Vagina (tissue), 2 donors: ENCODE measurements around the gene SMPD3.

Source experiments
- POLR2A ChIP-seq, 2 donors: fragments of 450-650 bp; IDR thresholded peaks; one replicate each; pipeline ENCODE4 v1.6.1; 2017; ENCODE audit warnings: antibody characterized with exemption in 2 of 2, mild to moderate bottlenecking in 2 of 2, moderate library complexity in 2 of 2
- POLR2AphosphoS5 ChIP-seq, 2 donors: sonication (generic); formaldehyde crosslinking; IDR thresholded peaks; one replicate each; pipeline ENCODE4 v1.9.0; 2017; ENCODE audit warnings: antibody characterized with exemption in 2 of 2, mild to moderate bottlenecking in 2 of 2, low read depth in 1 of 2; ENCODE audit not compliant: insufficient read depth in 1 of 2
- TF ChIP-seq, protein P1 (sequence below), 3 experiments: fragments of 450-650 bp in 2 of 3; fragments of 200-600 bp in 1 of 3; sonication (generic) in 1 of 3; IDR thresholded peaks; one replicate each; pipeline ENCODE4 v1.5.1; 2017 to 2019; ENCODE audit warnings: antibody characterized with exemption in 3 of 3, mild to moderate bottlenecking in 2 of 3, moderate library complexity in 2 of 3

DNA sequence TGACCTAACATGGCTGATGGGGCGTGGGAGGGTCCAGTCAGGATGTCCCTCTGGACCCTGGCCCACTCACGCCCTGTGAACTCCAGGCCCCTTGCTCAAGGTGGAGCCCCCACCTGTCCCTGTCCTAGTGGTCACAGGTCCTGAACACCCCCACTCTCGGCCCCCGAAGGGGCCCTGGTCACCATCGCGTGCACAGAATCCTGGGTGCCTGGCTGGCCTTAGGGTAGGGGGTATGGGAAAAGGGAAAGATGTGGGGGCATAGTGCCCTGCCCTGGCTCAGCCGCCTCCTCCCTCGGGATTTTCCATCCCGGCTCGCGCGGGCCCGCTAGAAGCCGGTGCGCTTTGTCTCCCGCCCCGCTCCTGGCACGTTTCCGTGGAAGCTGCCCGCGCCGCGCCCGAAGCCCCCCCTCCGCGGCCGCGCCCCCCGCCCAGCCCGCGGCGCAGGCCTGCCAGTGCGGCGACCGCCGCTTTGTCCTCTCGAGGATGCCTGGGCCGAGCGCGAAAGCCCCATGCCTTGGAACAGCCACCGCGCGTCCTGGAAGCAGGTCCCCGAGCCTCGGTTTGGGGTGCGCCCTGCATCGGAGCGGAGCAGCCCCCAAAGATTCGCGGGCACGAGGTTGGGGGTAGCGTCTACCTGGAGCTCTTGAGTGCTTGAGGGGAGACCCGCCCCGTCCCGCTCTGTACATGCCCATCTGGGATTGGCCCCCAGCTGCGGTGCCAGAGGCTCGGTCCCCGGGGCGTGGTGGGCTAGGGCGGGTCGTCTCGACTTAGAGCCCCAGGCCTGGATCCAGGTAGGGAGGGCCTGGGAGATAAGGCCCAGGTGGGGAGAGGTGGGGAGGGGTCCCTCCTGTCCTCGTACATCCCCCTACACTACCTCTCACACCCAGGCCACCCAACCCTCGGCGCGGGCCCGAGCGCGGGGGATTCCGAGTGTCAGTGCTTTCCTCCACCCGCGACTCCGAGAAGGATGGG, 1.3 kb downstream of the SMPD3 start:
- TF ChIP-seq, protein P1, sequence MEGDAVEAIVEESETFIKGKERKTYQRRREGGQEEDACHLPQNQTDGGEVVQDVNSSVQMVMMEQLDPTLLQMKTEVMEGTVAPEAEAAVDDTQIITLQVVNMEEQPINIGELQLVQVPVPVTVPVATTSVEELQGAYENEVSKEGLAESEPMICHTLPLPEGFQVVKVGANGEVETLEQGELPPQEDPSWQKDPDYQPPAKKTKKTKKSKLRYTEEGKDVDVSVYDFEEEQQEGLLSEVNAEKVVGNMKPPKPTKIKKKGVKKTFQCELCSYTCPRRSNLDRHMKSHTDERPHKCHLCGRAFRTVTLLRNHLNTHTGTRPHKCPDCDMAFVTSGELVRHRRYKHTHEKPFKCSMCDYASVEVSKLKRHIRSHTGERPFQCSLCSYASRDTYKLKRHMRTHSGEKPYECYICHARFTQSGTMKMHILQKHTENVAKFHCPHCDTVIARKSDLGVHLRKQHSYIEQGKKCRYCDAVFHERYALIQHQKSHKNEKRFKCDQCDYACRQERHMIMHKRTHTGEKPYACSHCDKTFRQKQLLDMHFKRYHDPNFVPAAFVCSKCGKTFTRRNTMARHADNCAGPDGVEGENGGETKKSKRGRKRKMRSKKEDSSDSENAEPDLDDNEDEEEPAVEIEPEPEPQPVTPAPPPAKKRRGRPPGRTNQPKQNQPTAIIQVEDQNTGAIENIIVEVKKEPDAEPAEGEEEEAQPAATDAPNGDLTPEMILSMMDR (IDR thresholded peaks at IDR 0.05): no peak
- TF ChIP-seq POLR2A (IDR thresholded peaks at IDR 0.05) (no peak), POLR2AphosphoS5 (IDR thresholded peaks at IDR 0.05; ENCODE audit: insufficient read depth in 1 of 2, low read depth in 1 of 2) (no peak)
